Endodermal cell (in vitro differentiated cells): ENCODE results near the gene HTR1E. TPM values are rescaled to one million over a fixed set of nuclear protein-coding genes. Genes with fewer than 3 reads are reported as not detected.

Experiments used
- DNase-seq: peaks from one replicate; pipeline ENCODE4 v3.0.0-alpha.2; 2017
- H3K27ac ChIP-seq: 2 replicates; pipeline ENCODE4 v1.5.1; 2013; ENCODE audit warnings: mild to moderate bottlenecking, low read depth, low read length, moderate library complexity
- H3K27me3 ChIP-seq: 2 replicates; pipeline ENCODE4 v1.6.1; 2013; ENCODE audit warnings: mild to moderate bottlenecking, low read length, moderate library complexity; ENCODE audit not compliant: insufficient read depth, control insufficient read depth, poor library complexity, severe bottlenecking
- H3K36me3 ChIP-seq: 2 replicates; pipeline ENCODE4 v1.7.0; 2013; ENCODE audit warnings: mild to moderate bottlenecking, low read length, moderate library complexity; ENCODE audit not compliant: control insufficient read depth, insufficient read depth
- H3K4me1 ChIP-seq: one replicate; pipeline ENCODE4 v1.7.0; 2013; ENCODE audit warnings: low read length; ENCODE audit not compliant: control insufficient read depth, insufficient read depth
- H3K4me3 ChIP-seq: 2 replicates; pipeline ENCODE4 v1.5.1; 2013; ENCODE audit warnings: mild to moderate bottlenecking, low read length, moderate library complexity
- H3K9ac ChIP-seq: 2 replicates; pipeline ENCODE4 v1.6.1; 2013; ENCODE audit warnings: mild to moderate bottlenecking, low read length, moderate library complexity; ENCODE audit not compliant: poor library complexity, severe bottlenecking; ENCODE audit errors: extremely low read depth
- H3K9me3 ChIP-seq: 2 replicates; pipeline ENCODE4 v1.6.1; 2013; ENCODE audit warnings: mild to moderate bottlenecking, low read length, moderate library complexity; ENCODE audit not compliant: control insufficient read depth
- H3K27ac Mint-ChIP-seq: 2 replicates; pipeline ENCODE4 v1.8.0; 2020; ENCODE audit warnings: mixed read lengths
- H3K27me3 Mint-ChIP-seq: 2 replicates; pipeline ENCODE4 v1.8.0; 2021; ENCODE audit warnings: mild to moderate bottlenecking, mixed read lengths; ENCODE audit not compliant: insufficient read depth
- H3K36me3 Mint-ChIP-seq: 2 replicates; pipeline ENCODE4 v1.8.0; 2020; ENCODE audit warnings: low read depth, mixed read lengths
- H3K4me1 Mint-ChIP-seq: 2 replicates; pipeline ENCODE4 v1.8.0; 2020; ENCODE audit warnings: mixed read lengths
- H3K4me3 Mint-ChIP-seq: 2 replicates; pipeline ENCODE4 v1.8.0; 2020; ENCODE audit warnings: mild to moderate bottlenecking, moderate library complexity, mixed read lengths
- H3K9me3 Mint-ChIP-seq: 2 replicates; pipeline ENCODE4 v1.8.0; 2020; ENCODE audit warnings: mild to moderate bottlenecking, mixed read lengths
- CTCF ChIP-seq: fragments of 200-600 bp; sonication (generic); conservative IDR thresholded peaks from 2 replicates; pipeline ENCODE4 v1.5.0; 2021; ENCODE audit warnings: antibody characterized with exemption, mild to moderate bottlenecking
- WGBS, 2 experiments: methylation state at CpG; one replicate each; pipeline versions ENCODE4 v1.1.5 to v1.1.7; 2013; ENCODE audit warnings: missing lambda C conversion rate in 2 of 2, mixed read lengths in 1 of 2; ENCODE audit not compliant: insufficient coverage in 1 of 2, insufficient read length in 1 of 2; 5-methylcytosine and 5-hydroxymethylcytosine counted together
- total RNA-seq, 2 donors: library from RNA; stranded (reverse); fragmentation: NEBNext Ultra II Directional in 1 of 2; extraction: Animal tissue kit (Norgen Biotek cat#: 25700) in 1 of 2; gene quantifications; 2 replicates in 1 of 2; 3 replicates in 1 of 2; pipeline ENCODE4 v1.2.1, GENCODE V29; 2021

The HTR1E gene
- total RNA-seq, 2 donors from 2014 or later = 1.3 to 3.6 TPM

GRCh38 chr6:86934365-86934764 lies 3.0 kb upstream of the HTR1E start:
- Mint-ChIP-seq H3K4me3 (no peak overlapping the region), H3K4me1 (peaks cover 23% of the 10 kb centered on the region)

GRCh38 chr6:86936834-86937218 lies 502 bp upstream of the HTR1E start:
- 0 to 11% methylated on average over 2 to 12 of the region's 12 CpGs for WGBS, 2 experiments
- Mint-ChIP-seq H3K4me1 (peaks cover 23% of the 10 kb centered on the region), H3K27ac (peak overlapping the region; percentile 59), H3K4me3 (peak overlapping the region; percentile 68), H3K36me3 (peaks cover 5% of the 10 kb centered on the region), H3K27me3 (peaks cover 19% of the 10 kb centered on the region), H3K9me3 (no peaks in the 10 kb centered on the region)
- H3K9me3 ChIP-seq = peaks cover 5% of the 10 kb centered on the region
- DNase-seq = no peak
- no peak for TF ChIP-seq CTCF
- H3K36me3 ChIP-seq = peaks cover 16% of the 10 kb centered on the region
- no peak overlapping the region for H3K9ac ChIP-seq
- H3K4me3 ChIP-seq = peak overlapping the region; percentile 86
- H3K27ac ChIP-seq = no peak overlapping the region
- H3K27me3 ChIP-seq = no peaks in the 10 kb centered on the region
- H3K4me1 ChIP-seq = peaks cover 5% of the 10 kb centered on the region

More at GRCh38 chr6:86934365-86934764, 3.0 kb upstream of the HTR1E start:
- no peak for DNase-seq
- Mint-ChIP-seq H3K36me3 (no peaks in the 10 kb centered on the region), H3K27ac (no peak overlapping the region), H3K9me3 (no peaks in the 10 kb centered on the region), H3K27me3 (peaks cover 19% of the 10 kb centered on the region)
- no peaks in the 10 kb centered on the region for H3K36me3 ChIP-seq
- no peak overlapping the region for H3K27ac ChIP-seq
- H3K4me3 ChIP-seq = no peak overlapping the region
- no peak for TF ChIP-seq CTCF
- no peaks in the 10 kb centered on the region for H3K27me3 ChIP-seq
- WGBS, 2 experiments = 91% methylated on average over 1 of the region's 1 CpG; no CpG with 5 or more reads in 1 of the 2 experiments
- H3K9ac ChIP-seq = no peak overlapping the region
- no peaks in the 10 kb centered on the region for H3K9me3 ChIP-seq
- peaks cover 5% of the 10 kb centered on the region for H3K4me1 ChIP-seq

GRCh38 chr6:86938814-86939213 lies 1.5 kb downstream of the HTR1E start:
- H3K9ac ChIP-seq = no peak overlapping the region
- DNase-seq = no peak
- peak overlapping the region; percentile 68 for H3K4me3 Mint-ChIP-seq
- H3K4me1 ChIP-seq = peaks cover 17% of the 10 kb centered on the region
- H3K4me3 ChIP-seq = peak overlapping the region; percentile 86
- no peak overlapping the region for H3K27ac Mint-ChIP-seq
- H3K27ac ChIP-seq = no peak overlapping the region
- no peaks in the 10 kb centered on the region for H3K9me3 Mint-ChIP-seq
- 91% methylated on average over 4 of the region's 4 CpGs; no CpG with 5 or more reads in 1 of the 2 experiments for WGBS, 2 experiments
- peaks cover 32% of the 10 kb centered on the region for H3K4me1 Mint-ChIP-seq
- peaks cover 16% of the 10 kb centered on the region for H3K36me3 ChIP-seq
- no peaks in the 10 kb centered on the region for H3K27me3 ChIP-seq
- TF ChIP-seq CTCF = no peak
- peaks cover 5% of the 10 kb centered on the region for H3K36me3 Mint-ChIP-seq
- peaks cover 19% of the 10 kb centered on the region for H3K27me3 Mint-ChIP-seq
- H3K9me3 ChIP-seq = peaks cover 5% of the 10 kb centered on the region
